ENCODE results near the gene CNTLN. TPM values are rescaled to one million over a fixed set of nuclear protein-coding genes. Genes with fewer than 3 reads are reported as not detected.
A peak's percentile ranks its signal among the peaks of the same experiment; 100 is the strongest.
"Not testable (repeated sequence)": the region's sequence is repeated elsewhere in the genome, so short reads cannot be mapped to it uniquely, and the experiment has no call there.

Gene CNTLN
- total RNA-seq, 1 experiment from 2014 or later: 11.3 TPM

- no peak for DNase-seq (ENCODE audit: low read depth)
These were observed 267.0 kb downstream of the CNTLN start for GRCh38 chr9:17401858-17402257.

- DNase-seq (ENCODE audit: low read depth): peak; percentile 32
These were observed 267.5 kb downstream of the CNTLN start for GRCh38 chr9:17402309-17402708.

- DNase-seq (ENCODE audit: low read depth): no peak
These were observed 268.7 kb downstream of the CNTLN start for GRCh38 chr9:17403539-17403938.

- DNase-seq (ENCODE audit: low read depth): no peak
These were observed 280.1 kb downstream of the CNTLN start for GRCh38 chr9:17414986-17415385.

GRCh38 chr9:17422994-17423680, 288.3 kb downstream of the CNTLN start:
- DNase-seq (ENCODE audit: low read depth): peak; percentile 78

- no peak for DNase-seq (ENCODE audit: low read depth)
These were observed 288.8 kb downstream of the CNTLN start for GRCh38 chr9:17423681-17424011.

- no peak for DNase-seq (ENCODE audit: low read depth)
These were observed 290.5 kb downstream of the CNTLN start for GRCh38 chr9:17425384-17425783.

GRCh38 chr9:17433526-17433925, 298.7 kb downstream of the CNTLN start:
- DNase-seq (ENCODE audit: low read depth): no peak

- no peak for DNase-seq (ENCODE audit: low read depth)
These were observed 302.0 kb downstream of the CNTLN start for GRCh38 chr9:17436854-17437253.

- DNase-seq (ENCODE audit: low read depth): no peak
These were observed 303.0 kb downstream of the CNTLN start for GRCh38 chr9:17437813-17438212.

- DNase-seq (ENCODE audit: low read depth): not testable (repeated sequence)
These were observed 310.3 kb downstream of the CNTLN start for GRCh38 chr9:17445126-17445525.

- no peak for DNase-seq (ENCODE audit: low read depth)
These were observed 318.9 kb downstream of the CNTLN start for GRCh38 chr9:17453751-17454150.

GRCh38 chr9:17462869-17463464, 328.1 kb downstream of the CNTLN start:
- DNase-seq (ENCODE audit: low read depth): peak; percentile 62

GRCh38 chr9:17470036-17470813, 335.4 kb downstream of the CNTLN start:
- no peak for DNase-seq (ENCODE audit: low read depth)

- DNase-seq (ENCODE audit: low read depth): peak; percentile 15
These were observed 337.3 kb downstream of the CNTLN start for GRCh38 chr9:17472126-17472525.

- DNase-seq (ENCODE audit: low read depth): no peak
These were observed 341.6 kb downstream of the CNTLN start for GRCh38 chr9:17476401-17476800.

GRCh38 chr9:17477816-17478215, 343.0 kb downstream of the CNTLN start:
- DNase-seq (ENCODE audit: low read depth): no peak

GRCh38 chr9:17480966-17481365, 346.1 kb downstream of the CNTLN start:
- DNase-seq (ENCODE audit: low read depth): no peak

- peak; percentile 22 for DNase-seq (ENCODE audit: low read depth)
These were observed 346.7 kb downstream of the CNTLN start for GRCh38 chr9:17481565-17481964.

GRCh38 chr9:17484906-17485305, 350.1 kb downstream of the CNTLN start:
- DNase-seq (ENCODE audit: low read depth): no peak

GRCh38 chr9:17486396-17486795, 351.6 kb downstream of the CNTLN start:
- DNase-seq (ENCODE audit: low read depth): no peak

- DNase-seq (ENCODE audit: low read depth): no peak
These were observed 352.6 kb downstream of the CNTLN start for GRCh38 chr9:17487467-17487866.

- DNase-seq (ENCODE audit: low read depth): no peak
These were observed 353.8 kb downstream of the CNTLN start for GRCh38 chr9:17488662-17489061.
